AG09309 (cell line): ENCODE measurements around the gene RPEL1.
A peak's percentile ranks its signal among the peaks of the same experiment; 100 is the strongest.

Experiments
- DNase-seq: peaks from one replicate; pipeline ENCODE4 v3.0.0-alpha.2; 2010; ENCODE audit warnings: low read depth
- H3K4me3 ChIP-seq: 2 replicates; pipeline ENCODE4 v1.5.1; 2011; ENCODE audit warnings: mild to moderate bottlenecking, low read depth, low read length, moderate library complexity; ENCODE audit not compliant: control insufficient read depth
- TF ChIP-seq, protein P1 (sequence below): IDR thresholded peaks from 2 replicates; pipeline ENCODE4 v1.5.1; 2011; ENCODE audit warnings: mild to moderate bottlenecking, low read depth, low read length, inconsistent platforms; ENCODE audit not compliant: insufficient read depth, control insufficient read depth; ENCODE audit errors: missing control alignments

The RPEL1 gene

DNA sequence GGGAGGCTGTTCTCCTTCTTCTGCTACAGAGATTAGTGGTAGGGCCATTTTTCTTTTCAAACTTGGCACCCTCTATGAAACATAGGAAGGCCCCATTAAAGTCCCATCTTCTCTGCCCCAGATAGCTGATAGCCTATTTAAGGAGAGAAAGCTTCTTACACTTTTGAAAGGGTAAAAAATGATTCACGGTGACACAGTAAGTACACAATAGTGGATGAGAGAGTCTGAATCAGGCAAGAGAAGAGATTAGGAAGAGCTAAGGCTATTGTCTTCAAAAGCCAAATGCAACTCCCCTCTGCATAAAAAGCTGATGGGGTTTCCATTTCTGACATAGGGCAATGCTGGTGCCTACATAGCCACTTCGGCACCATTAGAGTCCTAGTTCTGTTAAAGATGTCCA is 34.8 kb downstream of the RPEL1 start:
- no peak for DNase-seq
- TF ChIP-seq, protein P1, sequence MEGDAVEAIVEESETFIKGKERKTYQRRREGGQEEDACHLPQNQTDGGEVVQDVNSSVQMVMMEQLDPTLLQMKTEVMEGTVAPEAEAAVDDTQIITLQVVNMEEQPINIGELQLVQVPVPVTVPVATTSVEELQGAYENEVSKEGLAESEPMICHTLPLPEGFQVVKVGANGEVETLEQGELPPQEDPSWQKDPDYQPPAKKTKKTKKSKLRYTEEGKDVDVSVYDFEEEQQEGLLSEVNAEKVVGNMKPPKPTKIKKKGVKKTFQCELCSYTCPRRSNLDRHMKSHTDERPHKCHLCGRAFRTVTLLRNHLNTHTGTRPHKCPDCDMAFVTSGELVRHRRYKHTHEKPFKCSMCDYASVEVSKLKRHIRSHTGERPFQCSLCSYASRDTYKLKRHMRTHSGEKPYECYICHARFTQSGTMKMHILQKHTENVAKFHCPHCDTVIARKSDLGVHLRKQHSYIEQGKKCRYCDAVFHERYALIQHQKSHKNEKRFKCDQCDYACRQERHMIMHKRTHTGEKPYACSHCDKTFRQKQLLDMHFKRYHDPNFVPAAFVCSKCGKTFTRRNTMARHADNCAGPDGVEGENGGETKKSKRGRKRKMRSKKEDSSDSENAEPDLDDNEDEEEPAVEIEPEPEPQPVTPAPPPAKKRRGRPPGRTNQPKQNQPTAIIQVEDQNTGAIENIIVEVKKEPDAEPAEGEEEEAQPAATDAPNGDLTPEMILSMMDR = no peak
- no peak overlapping the region for H3K4me3 ChIP-seq

DNA sequence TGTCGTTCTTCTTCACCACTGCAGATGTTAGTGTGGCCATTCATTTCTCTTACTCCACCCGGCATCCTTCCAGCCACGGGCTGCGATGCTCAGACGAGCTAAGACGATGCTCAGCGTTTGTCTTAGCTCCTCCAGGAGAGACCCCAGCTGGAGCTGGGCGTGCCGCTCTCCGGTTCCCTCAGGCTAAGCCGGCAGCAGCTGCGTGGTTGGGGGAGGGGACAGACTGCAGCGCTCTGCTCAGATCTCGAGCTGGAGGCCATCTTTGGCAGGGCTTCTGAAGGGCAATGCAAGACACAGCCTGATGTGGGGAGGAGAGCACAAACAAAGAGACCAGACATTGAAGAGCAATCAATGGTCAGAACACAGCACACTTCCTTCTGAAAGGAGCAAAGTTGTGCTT is 36.1 kb downstream of the RPEL1 start:
- H3K4me3 ChIP-seq = no peak overlapping the region
- DNase-seq = no peak
- TF ChIP-seq, protein P1 = no peak

DNA sequence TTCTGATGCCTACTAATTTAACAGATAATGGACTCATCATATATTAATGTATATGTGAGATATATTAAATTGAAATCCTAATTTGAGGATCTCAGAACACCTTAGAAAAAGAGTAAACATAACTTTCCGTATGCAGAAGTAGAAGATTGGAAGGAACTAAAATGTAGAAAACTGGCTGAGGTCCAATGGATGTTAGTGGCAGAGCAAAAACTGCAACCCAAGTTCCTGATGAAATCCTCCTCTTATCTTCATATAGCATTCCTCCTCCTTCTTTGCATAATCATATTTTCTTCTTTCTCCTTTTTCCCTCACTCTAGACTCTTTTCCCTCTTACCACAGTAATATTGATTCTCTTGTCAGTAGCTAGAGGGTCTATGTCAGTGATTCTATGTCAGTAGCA is 37.3 kb downstream of the RPEL1 start:
- DNase-seq = no peak
- TF ChIP-seq, protein P1 = no peak
- H3K4me3 ChIP-seq = no peak overlapping the region

DNA sequence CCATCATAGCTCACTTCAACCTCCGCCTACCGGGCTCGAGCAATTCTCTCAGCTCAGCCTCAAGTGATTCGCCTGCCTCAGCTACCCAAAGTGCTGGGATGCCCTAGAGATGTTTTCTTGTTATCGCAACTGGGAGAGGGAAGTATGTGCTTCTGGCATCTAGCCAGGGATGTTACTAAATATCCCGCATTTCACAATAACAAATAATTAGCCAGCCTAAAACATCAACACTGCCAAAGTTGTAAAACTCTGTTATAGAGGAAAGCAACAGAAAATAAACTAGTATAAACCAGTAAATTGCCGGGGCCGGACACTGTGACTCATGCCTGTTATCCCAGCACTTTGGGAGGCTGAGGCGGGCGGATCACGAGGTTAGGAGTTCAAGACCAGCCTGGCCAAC is 38.5 kb downstream of the RPEL1 start:
- H3K4me3 ChIP-seq = no peak overlapping the region
- peak; percentile 55 for DNase-seq
- TF ChIP-seq, protein P1 = no peak

DNA sequence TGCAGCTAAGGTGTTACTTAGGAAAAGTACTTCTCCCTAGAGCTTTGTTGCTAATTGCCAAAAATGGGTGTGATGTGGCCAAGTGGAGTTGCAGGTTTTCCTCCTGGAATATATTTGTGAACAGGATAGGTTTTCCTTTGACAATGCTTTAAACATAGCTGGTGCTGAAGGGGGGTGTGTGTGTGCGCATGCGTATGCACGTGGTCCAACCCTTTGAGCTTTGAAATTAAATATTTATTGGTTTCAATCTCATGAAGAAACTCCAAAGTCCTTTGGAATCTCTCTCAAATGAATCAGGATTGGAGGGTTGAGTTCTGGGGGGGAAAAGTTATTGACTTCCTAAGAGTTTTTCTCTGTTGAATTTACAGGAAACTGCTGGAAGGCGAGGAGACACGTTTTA is 42.3 kb downstream of the RPEL1 start:
- H3K4me3 ChIP-seq = no peak overlapping the region
- no peak for DNase-seq
- TF ChIP-seq, protein P1 = no peak

DNA sequence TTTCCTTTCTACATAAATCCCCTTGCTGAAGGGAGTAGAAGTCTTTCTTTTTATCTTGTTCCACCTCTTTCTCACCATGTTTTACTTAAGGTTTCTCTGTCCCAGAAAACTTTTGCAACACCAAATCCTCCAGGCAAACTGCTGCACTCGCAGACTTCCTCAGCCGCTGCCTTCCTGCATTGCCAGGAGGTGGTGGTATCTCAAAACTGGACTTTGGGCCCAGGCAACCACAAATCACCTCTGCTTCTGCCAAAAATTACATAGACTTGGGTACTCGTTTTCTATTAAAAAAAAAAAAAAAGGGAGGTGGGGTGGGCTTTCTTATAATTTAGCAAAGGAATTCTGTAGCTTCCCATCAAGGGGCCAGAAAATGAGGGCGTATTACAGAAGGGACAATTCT is 45.9 kb downstream of the RPEL1 start:
- TF ChIP-seq, protein P1 = no peak

More for the DNA sequence above, 45.9 kb downstream of the RPEL1 start:
- no peak for DNase-seq
- H3K4me3 ChIP-seq = no peak overlapping the region
